ENCODE results near the gene SLC9A6.
"Not testable (repeated sequence)": the region's sequence is repeated elsewhere in the genome, so short reads cannot be mapped to it uniquely, and the experiment has no call there.

Gene SLC9A6

GRCh38 chrX:136059350-136059749 lies 74.1 kb downstream of the SLC9A6 start:
- intact Hi-C loops (cut with micrococcal nuclease): no loop called here
- Mint-ChIP-seq H3K9me3 (no peaks in the 10 kb centered on the region), H3K4me1 (ENCODE audit: low read depth) (peaks cover under 1% of the 10 kb centered on the region), H3K27me3 (no peaks in the 10 kb centered on the region), H3K36me3 (ENCODE audit: low read depth) (no peaks in the 10 kb centered on the region), H3K4me3 (no peak overlapping the region), H3K27ac (no peak overlapping the region)

- peaks cover 11% of the 10 kb centered on the region for H3K4me1 Mint-ChIP-seq (ENCODE audit: low read depth)
- H3K9me3 Mint-ChIP-seq: no peaks in the 10 kb centered on the region
- no peaks in the 10 kb centered on the region for H3K27me3 Mint-ChIP-seq
- no peak overlapping the region for H3K4me3 Mint-ChIP-seq
- H3K36me3 Mint-ChIP-seq (ENCODE audit: low read depth): no peaks in the 10 kb centered on the region
- intact Hi-C loops (cut with micrococcal nuclease): no loop called here
- no peak overlapping the region for H3K27ac Mint-ChIP-seq
Measured at GRCh38 chrX:136061286-136061685, 76.1 kb downstream of the SLC9A6 start.

GRCh38 chrX:136061696-136062095 lies 76.5 kb downstream of the SLC9A6 start:
- Mint-ChIP-seq H3K4me1 (ENCODE audit: low read depth) (peaks cover 11% of the 10 kb centered on the region), H3K27me3 (no peaks in the 10 kb centered on the region), H3K36me3 (ENCODE audit: low read depth) (no peaks in the 10 kb centered on the region), H3K27ac (no peak overlapping the region), H3K9me3 (no peaks in the 10 kb centered on the region), H3K4me3 (no peak overlapping the region)
- intact Hi-C loops (cut with micrococcal nuclease): no loop called here

GRCh38 chrX:136063340-136064079 lies 78.3 kb downstream of the SLC9A6 start:
- no peaks in the 10 kb centered on the region for H3K27me3 Mint-ChIP-seq

GRCh38 chrX:136064661-136065043 lies 79.4 kb downstream of the SLC9A6 start:
- Mint-ChIP-seq H3K27ac (no peak overlapping the region), H3K36me3 (ENCODE audit: low read depth) (no peaks in the 10 kb centered on the region), H3K9me3 (no peaks in the 10 kb centered on the region), H3K4me3 (no peak overlapping the region), H3K4me1 (ENCODE audit: low read depth) (peaks cover 11% of the 10 kb centered on the region), H3K27me3 (no peaks in the 10 kb centered on the region)
- intact Hi-C loops (cut with micrococcal nuclease): no loop called here

More at GRCh38 chrX:136063340-136064079, 78.3 kb downstream of the SLC9A6 start:
- no peaks in the 10 kb centered on the region for H3K36me3 Mint-ChIP-seq (ENCODE audit: low read depth)
- H3K27ac Mint-ChIP-seq: no peak overlapping the region
- peaks cover 11% of the 10 kb centered on the region for H3K4me1 Mint-ChIP-seq (ENCODE audit: low read depth)
- no peaks in the 10 kb centered on the region for H3K9me3 Mint-ChIP-seq
- no peak overlapping the region for H3K4me3 Mint-ChIP-seq
- intact Hi-C loops (cut with micrococcal nuclease): no loop called here

- intact Hi-C loops (cut with micrococcal nuclease): no loop called here
- H3K4me1 Mint-ChIP-seq (ENCODE audit: low read depth): peaks cover 11% of the 10 kb centered on the region
- no peak overlapping the region for H3K4me3 Mint-ChIP-seq
- no peak overlapping the region for H3K27ac Mint-ChIP-seq
- H3K27me3 Mint-ChIP-seq: no peaks in the 10 kb centered on the region
- H3K36me3 Mint-ChIP-seq (ENCODE audit: low read depth): no peaks in the 10 kb centered on the region
- H3K9me3 Mint-ChIP-seq: no peaks in the 10 kb centered on the region
Measured at GRCh38 chrX:136065044-136065671, 79.9 kb downstream of the SLC9A6 start.

- Mint-ChIP-seq H3K4me1 (ENCODE audit: low read depth) (peaks cover 22% of the 10 kb centered on the region), H3K27me3 (no peaks in the 10 kb centered on the region), H3K27ac (no peak overlapping the region), H3K9me3 (no peaks in the 10 kb centered on the region), H3K4me3 (no peak overlapping the region), H3K36me3 (ENCODE audit: low read depth) (no peaks in the 10 kb centered on the region)
- intact Hi-C loops (cut with micrococcal nuclease): no loop called here
Measured at GRCh38 chrX:136067097-136067496, 81.9 kb downstream of the SLC9A6 start.

- H3K27me3 Mint-ChIP-seq: no peaks in the 10 kb centered on the region
- intact Hi-C loops (cut with micrococcal nuclease): no loop called here
Measured at GRCh38 chrX:136067966-136068365, 82.7 kb downstream of the SLC9A6 start.

GRCh38 chrX:136076942-136077341 lies 91.7 kb downstream of the SLC9A6 start:
- Mint-ChIP-seq H3K36me3 (ENCODE audit: low read depth) (no peaks in the 10 kb centered on the region), H3K4me1 (ENCODE audit: low read depth) (no peaks in the 10 kb centered on the region), H3K27me3 (peaks cover 4% of the 10 kb centered on the region), H3K27ac (no peak overlapping the region), H3K4me3 (no peak overlapping the region), H3K9me3 (no peaks in the 10 kb centered on the region)
- intact Hi-C loops (cut with micrococcal nuclease): no loop called here

More at GRCh38 chrX:136067966-136068365, 82.7 kb downstream of the SLC9A6 start:
- H3K9me3 Mint-ChIP-seq: no peaks in the 10 kb centered on the region
- H3K27ac Mint-ChIP-seq: no peak overlapping the region
- H3K4me1 Mint-ChIP-seq (ENCODE audit: low read depth): peaks cover 22% of the 10 kb centered on the region
- H3K4me3 Mint-ChIP-seq: no peak overlapping the region
- H3K36me3 Mint-ChIP-seq (ENCODE audit: low read depth): no peaks in the 10 kb centered on the region

- H3K4me1 Mint-ChIP-seq (ENCODE audit: low read depth): no peaks in the 10 kb centered on the region
- H3K9me3 Mint-ChIP-seq: no peaks in the 10 kb centered on the region
- intact Hi-C loops (cut with micrococcal nuclease): no loop called here
- H3K27me3 Mint-ChIP-seq: peaks cover 4% of the 10 kb centered on the region
- no peak overlapping the region for H3K27ac Mint-ChIP-seq
- no peaks in the 10 kb centered on the region for H3K36me3 Mint-ChIP-seq (ENCODE audit: low read depth)
- no peak overlapping the region for H3K4me3 Mint-ChIP-seq
Measured at GRCh38 chrX:136080766-136081165, 95.5 kb downstream of the SLC9A6 start.

GRCh38 chrX:136086521-136086920 lies 101.3 kb downstream of the SLC9A6 start:
- H3K9me3 Mint-ChIP-seq: no peaks in the 10 kb centered on the region
- no peak overlapping the region for H3K27ac Mint-ChIP-seq
- H3K4me1 Mint-ChIP-seq (ENCODE audit: low read depth): no peaks in the 10 kb centered on the region
- H3K4me3 Mint-ChIP-seq: no peak overlapping the region
- intact Hi-C loops (cut with micrococcal nuclease): no loop called here
- H3K36me3 Mint-ChIP-seq (ENCODE audit: low read depth): no peaks in the 10 kb centered on the region
- no peaks in the 10 kb centered on the region for H3K27me3 Mint-ChIP-seq

GRCh38 chrX:136091898-136092297 lies 106.7 kb downstream of the SLC9A6 start:
- H3K27ac Mint-ChIP-seq; intact Hi-C loops (cut with micrococcal nuclease); H3K27me3 Mint-ChIP-seq; H3K9me3 Mint-ChIP-seq; H3K4me1 Mint-ChIP-seq (ENCODE audit: low read depth); H3K36me3 Mint-ChIP-seq (ENCODE audit: low read depth); H3K4me3 Mint-ChIP-seq: not testable (repeated sequence)

- no peaks in the 10 kb centered on the region for H3K9me3 Mint-ChIP-seq
- no peaks in the 10 kb centered on the region for H3K4me1 Mint-ChIP-seq (ENCODE audit: low read depth)
- no peaks in the 10 kb centered on the region for H3K27me3 Mint-ChIP-seq
- H3K36me3 Mint-ChIP-seq (ENCODE audit: low read depth): no peaks in the 10 kb centered on the region
- intact Hi-C loops (cut with micrococcal nuclease): no loop called here
- no peak overlapping the region for H3K27ac Mint-ChIP-seq
- H3K4me3 Mint-ChIP-seq: no peak overlapping the region
Measured at GRCh38 chrX:136094962-136095361, 109.7 kb downstream of the SLC9A6 start.
